ENCODE results near the gene GPR37.

The GPR37 gene

DNA sequence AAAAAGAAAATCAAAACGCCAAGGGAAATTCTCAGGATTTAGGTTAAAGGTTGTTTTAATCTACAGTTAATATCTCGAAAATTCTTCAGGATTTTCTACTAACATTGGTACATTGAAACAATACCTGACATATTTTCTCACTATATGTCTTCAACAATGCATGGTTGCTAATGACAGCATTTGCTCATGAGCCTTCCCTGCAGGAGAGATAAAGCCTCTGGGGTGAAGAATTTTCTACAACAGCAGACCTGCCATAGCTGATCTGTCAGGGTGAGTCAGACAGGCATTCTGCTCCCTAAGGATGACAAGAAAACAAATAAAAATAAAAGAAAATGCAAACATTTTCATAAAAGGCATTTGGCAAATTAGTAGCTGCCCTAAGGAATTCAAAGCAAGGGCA, 11.7 kb upstream of the GPR37 start:
- H3K79me2 ChIP-seq = no peaks in the 10 kb centered on the region
- no peak overlapping the region for H3K4me2 ChIP-seq (ENCODE audit: low read length)
- H3K9me3 ChIP-seq (ENCODE audit: control insufficient read depth, low read length) = no peaks in the 10 kb centered on the region
- H3K9ac ChIP-seq = no peak overlapping the region
- no peaks in the 10 kb centered on the region for H3K27me3 ChIP-seq (ENCODE audit: control insufficient read depth, insufficient read depth, low read length)
- no peak overlapping the region for H3K4me3 ChIP-seq (ENCODE audit: low read depth, low read length)
- H3K27ac ChIP-seq = no peak overlapping the region
- TF ChIP-seq, protein P1, sequence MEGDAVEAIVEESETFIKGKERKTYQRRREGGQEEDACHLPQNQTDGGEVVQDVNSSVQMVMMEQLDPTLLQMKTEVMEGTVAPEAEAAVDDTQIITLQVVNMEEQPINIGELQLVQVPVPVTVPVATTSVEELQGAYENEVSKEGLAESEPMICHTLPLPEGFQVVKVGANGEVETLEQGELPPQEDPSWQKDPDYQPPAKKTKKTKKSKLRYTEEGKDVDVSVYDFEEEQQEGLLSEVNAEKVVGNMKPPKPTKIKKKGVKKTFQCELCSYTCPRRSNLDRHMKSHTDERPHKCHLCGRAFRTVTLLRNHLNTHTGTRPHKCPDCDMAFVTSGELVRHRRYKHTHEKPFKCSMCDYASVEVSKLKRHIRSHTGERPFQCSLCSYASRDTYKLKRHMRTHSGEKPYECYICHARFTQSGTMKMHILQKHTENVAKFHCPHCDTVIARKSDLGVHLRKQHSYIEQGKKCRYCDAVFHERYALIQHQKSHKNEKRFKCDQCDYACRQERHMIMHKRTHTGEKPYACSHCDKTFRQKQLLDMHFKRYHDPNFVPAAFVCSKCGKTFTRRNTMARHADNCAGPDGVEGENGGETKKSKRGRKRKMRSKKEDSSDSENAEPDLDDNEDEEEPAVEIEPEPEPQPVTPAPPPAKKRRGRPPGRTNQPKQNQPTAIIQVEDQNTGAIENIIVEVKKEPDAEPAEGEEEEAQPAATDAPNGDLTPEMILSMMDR (IDR thresholded peaks at IDR 0.05) = no peak
- no peaks in the 10 kb centered on the region for H3K4me1 ChIP-seq
- H3K36me3 ChIP-seq (ENCODE audit: control insufficient read depth, insufficient read depth, low read length) = no peaks in the 10 kb centered on the region
- no peak overlapping the region for H2AFZ ChIP-seq

DNA sequence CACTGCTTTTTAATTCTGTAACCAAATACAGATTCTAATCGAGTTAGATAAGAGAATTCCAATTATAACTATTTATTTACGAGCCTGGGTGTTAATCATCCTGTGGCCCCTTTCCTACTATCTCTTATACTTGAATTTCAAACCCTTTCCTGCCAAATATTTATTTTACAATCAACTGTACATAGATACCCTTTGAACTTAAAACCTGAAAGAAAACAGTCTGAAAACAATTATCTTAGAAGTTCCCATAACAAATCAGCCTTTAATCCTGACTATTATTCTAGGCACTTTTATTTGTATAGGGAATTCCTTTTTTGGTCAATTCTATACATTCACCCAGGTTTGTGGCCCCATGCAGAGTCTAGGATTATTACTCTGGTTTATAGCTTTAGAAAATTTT, 10.6 kb upstream of the GPR37 start:
- Histone ChIP-seq H3K27ac (no peak overlapping the region), H2AFZ (no peak overlapping the region), H3K4me1 (no peaks in the 10 kb centered on the region), H3K4me2 (ENCODE audit: low read length) (no peak overlapping the region), H3K36me3 (ENCODE audit: control insufficient read depth, insufficient read depth, low read length) (no peaks in the 10 kb centered on the region), H3K4me3 (ENCODE audit: low read depth, low read length) (no peak overlapping the region), H3K27me3 (ENCODE audit: control insufficient read depth, insufficient read depth, low read length) (no peaks in the 10 kb centered on the region), H3K79me2 (no peaks in the 10 kb centered on the region), H3K9ac (no peak overlapping the region), H3K9me3 (ENCODE audit: control insufficient read depth, low read length) (no peaks in the 10 kb centered on the region)
- TF ChIP-seq, protein P1 (IDR thresholded peaks at IDR 0.05) = no peak

DNA sequence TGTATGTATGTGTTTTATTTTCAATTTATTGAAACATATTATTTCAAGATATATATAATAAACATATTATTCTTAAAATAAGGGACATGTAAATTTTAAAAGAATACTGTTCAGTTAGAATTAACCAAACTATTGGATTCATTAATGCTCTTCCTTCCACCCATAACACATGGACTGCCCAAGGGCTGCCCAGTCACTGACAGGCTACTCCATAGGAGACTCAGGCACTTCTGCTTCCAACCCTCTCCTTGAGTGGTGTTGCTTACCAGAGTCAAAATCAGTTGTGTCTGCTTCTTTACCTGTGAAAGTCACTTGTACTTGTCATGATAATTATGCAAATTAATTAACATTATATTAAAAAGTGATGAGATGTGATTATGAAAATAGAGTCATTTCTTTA, 9.8 kb upstream of the GPR37 start:
- Histone ChIP-seq H2AFZ (no peak overlapping the region), H3K36me3 (ENCODE audit: control insufficient read depth, insufficient read depth, low read length) (no peaks in the 10 kb centered on the region), H3K27me3 (ENCODE audit: control insufficient read depth, insufficient read depth, low read length) (no peaks in the 10 kb centered on the region), H3K9ac (no peak overlapping the region), H3K9me3 (ENCODE audit: control insufficient read depth, low read length) (no peaks in the 10 kb centered on the region), H3K4me2 (ENCODE audit: low read length) (no peak overlapping the region), H3K27ac (no peak overlapping the region), H3K79me2 (no peaks in the 10 kb centered on the region), H3K4me1 (no peaks in the 10 kb centered on the region), H3K4me3 (ENCODE audit: low read depth, low read length) (no peak overlapping the region)
- TF ChIP-seq, protein P1 (IDR thresholded peaks at IDR 0.05) = no peak

DNA sequence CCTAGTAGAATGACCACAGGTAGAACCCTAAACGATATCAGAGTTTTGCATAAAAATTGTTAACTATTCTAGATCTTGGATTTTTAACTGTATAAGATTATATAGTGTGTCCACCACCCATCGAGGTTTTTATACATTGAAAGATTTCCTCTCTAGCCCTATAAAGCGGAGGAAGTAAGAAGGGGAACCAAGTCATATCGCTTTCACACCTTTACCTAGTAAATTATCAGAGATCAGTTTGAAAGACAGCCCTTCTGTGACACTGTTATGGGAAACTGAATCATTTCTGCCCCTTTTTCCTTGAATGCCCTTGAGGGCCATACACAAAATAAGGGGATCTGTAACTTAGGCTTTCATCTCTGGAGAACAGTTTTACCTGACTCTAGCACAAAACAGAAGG, 8.3 kb upstream of the GPR37 start:
- no peak overlapping the region for H3K4me2 ChIP-seq (ENCODE audit: low read length)
- H3K27me3 ChIP-seq (ENCODE audit: control insufficient read depth, insufficient read depth, low read length) = no peaks in the 10 kb centered on the region
- H3K9ac ChIP-seq = no peak overlapping the region
- H2AFZ ChIP-seq = no peak overlapping the region
- no peak overlapping the region for H3K4me3 ChIP-seq (ENCODE audit: low read depth, low read length)
- no peak overlapping the region for H3K27ac ChIP-seq
- no peaks in the 10 kb centered on the region for H3K36me3 ChIP-seq (ENCODE audit: control insufficient read depth, insufficient read depth, low read length)
- no peaks in the 10 kb centered on the region for H3K79me2 ChIP-seq
- TF ChIP-seq, protein P1 (IDR thresholded peaks at IDR 0.05) = no peak
- H3K4me1 ChIP-seq = no peaks in the 10 kb centered on the region
- H3K9me3 ChIP-seq (ENCODE audit: control insufficient read depth, low read length) = no peaks in the 10 kb centered on the region

DNA sequence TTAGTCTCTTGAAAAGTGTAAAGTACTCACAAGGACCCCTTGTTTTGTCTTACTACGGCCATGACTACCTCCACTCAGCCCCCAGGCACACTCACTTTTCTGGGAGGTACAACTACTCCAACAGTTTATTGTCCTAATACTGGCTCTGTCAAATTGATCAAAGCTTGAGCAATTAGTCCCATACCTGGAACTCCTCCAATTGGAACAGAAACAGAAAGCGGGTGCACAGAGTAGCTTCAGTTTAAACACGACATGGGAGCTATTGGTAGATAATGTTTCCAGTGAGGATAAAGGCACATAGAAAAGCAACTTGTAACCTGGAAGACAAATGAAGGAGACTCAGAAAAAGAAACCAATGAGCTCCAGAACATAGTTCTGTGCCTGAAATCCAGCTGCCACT, 7.7 kb upstream of the GPR37 start:
- Histone ChIP-seq H3K4me3 (ENCODE audit: low read depth, low read length) (no peak overlapping the region), H3K36me3 (ENCODE audit: control insufficient read depth, insufficient read depth, low read length) (no peaks in the 10 kb centered on the region), H3K4me1 (no peaks in the 10 kb centered on the region), H2AFZ (no peak overlapping the region), H3K4me2 (ENCODE audit: low read length) (no peak overlapping the region), H3K27me3 (ENCODE audit: control insufficient read depth, insufficient read depth, low read length) (no peaks in the 10 kb centered on the region), H3K9ac (no peak overlapping the region), H3K27ac (no peak overlapping the region), H3K79me2 (no peaks in the 10 kb centered on the region), H3K9me3 (ENCODE audit: control insufficient read depth, low read length) (no peaks in the 10 kb centered on the region)
- TF ChIP-seq, protein P1 (IDR thresholded peaks at IDR 0.05) = no peak
